RWPE2 (cell line): Measurements from ENCODE around the gene WDR44.
A peak's percentile ranks its signal among the peaks of the same experiment; 100 is the strongest.

Source experiments
- ATAC-seq: fragments of 200-7000 bp; cut with Tn5 transposase; 3 replicates; pipeline ENCODE4 v1.9.1; 2021; ENCODE audit warnings: low read depth
- DNase-seq: peaks from one replicate; pipeline ENCODE4 v3.0.0-alpha.2; 2020; ENCODE audit warnings: low spot score
- H3K27ac ChIP-seq: fragments of 450-650 bp; 2 replicates; pipeline ENCODE4 v1.5.1; 2017; ENCODE audit warnings: mild to moderate bottlenecking; ENCODE audit not compliant: poor library complexity, severe bottlenecking
- H3K27me3 ChIP-seq: fragments of 250-450 bp; sonication (Bioruptor Pico); 2 replicates; pipeline ENCODE4 v1.5.1; 2021; ENCODE audit warnings: mild to moderate bottlenecking, moderate library complexity; ENCODE audit not compliant: insufficient read depth, poor library complexity, severe bottlenecking
- H3K36me3 ChIP-seq: fragments of 250-450 bp; sonication (Bioruptor Pico); 2 replicates; pipeline ENCODE4 v1.5.1; 2020; ENCODE audit warnings: low read depth, mild to moderate bottlenecking, moderate library complexity
- H3K4me1 ChIP-seq: fragments of 250-450 bp; sonication (Bioruptor Pico); 2 replicates; pipeline ENCODE4 v1.5.1; 2021; ENCODE audit warnings: mild to moderate bottlenecking, moderate library complexity; ENCODE audit not compliant: insufficient read depth, poor library complexity, severe bottlenecking
- H3K4me3 ChIP-seq: fragments of 250-450 bp; sonication (Bioruptor Pico); 2 replicates; pipeline ENCODE4 v1.5.1; 2021; ENCODE audit warnings: mild to moderate bottlenecking, moderate library complexity; ENCODE audit not compliant: severe bottlenecking
- H3K9me3 ChIP-seq: fragments of 250-450 bp; sonication (Bioruptor Pico); 2 replicates; pipeline ENCODE4 v1.5.1; 2021; ENCODE audit warnings: mild to moderate bottlenecking, moderate library complexity; ENCODE audit not compliant: severe bottlenecking
- TF ChIP-seq, protein P1 (sequence below): fragments of 450-650 bp; IDR thresholded peaks from one replicate; pipeline ENCODE4 v1.5.1; 2017; ENCODE audit warnings: mild to moderate bottlenecking, moderate library complexity; ENCODE audit not compliant: poor library complexity, severe bottlenecking

WDR44 gene

GRCh38 chrX:118493016-118493415, 147.1 kb downstream of the WDR44 start:
- H3K4me3 ChIP-seq, result no peak overlapping the region
- no peak for DNase-seq
- no peaks in the 10 kb centered on the region for H3K27me3 ChIP-seq
- H3K4me1 ChIP-seq, result no peaks in the 10 kb centered on the region
- TF ChIP-seq, protein P1, sequence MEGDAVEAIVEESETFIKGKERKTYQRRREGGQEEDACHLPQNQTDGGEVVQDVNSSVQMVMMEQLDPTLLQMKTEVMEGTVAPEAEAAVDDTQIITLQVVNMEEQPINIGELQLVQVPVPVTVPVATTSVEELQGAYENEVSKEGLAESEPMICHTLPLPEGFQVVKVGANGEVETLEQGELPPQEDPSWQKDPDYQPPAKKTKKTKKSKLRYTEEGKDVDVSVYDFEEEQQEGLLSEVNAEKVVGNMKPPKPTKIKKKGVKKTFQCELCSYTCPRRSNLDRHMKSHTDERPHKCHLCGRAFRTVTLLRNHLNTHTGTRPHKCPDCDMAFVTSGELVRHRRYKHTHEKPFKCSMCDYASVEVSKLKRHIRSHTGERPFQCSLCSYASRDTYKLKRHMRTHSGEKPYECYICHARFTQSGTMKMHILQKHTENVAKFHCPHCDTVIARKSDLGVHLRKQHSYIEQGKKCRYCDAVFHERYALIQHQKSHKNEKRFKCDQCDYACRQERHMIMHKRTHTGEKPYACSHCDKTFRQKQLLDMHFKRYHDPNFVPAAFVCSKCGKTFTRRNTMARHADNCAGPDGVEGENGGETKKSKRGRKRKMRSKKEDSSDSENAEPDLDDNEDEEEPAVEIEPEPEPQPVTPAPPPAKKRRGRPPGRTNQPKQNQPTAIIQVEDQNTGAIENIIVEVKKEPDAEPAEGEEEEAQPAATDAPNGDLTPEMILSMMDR, result no peak
- no peaks in the 10 kb centered on the region for H3K9me3 ChIP-seq
- no peaks in the 10 kb centered on the region for H3K36me3 ChIP-seq
- no peak for ATAC-seq
- no peak overlapping the region for H3K27ac ChIP-seq

- H3K27ac ChIP-seq, result no peak overlapping the region
- no peaks in the 10 kb centered on the region for H3K4me1 ChIP-seq
- DNase-seq (no peak), ATAC-seq (no peak)
- no peaks in the 10 kb centered on the region for H3K36me3 ChIP-seq
- no peaks in the 10 kb centered on the region for H3K9me3 ChIP-seq
- no peaks in the 10 kb centered on the region for H3K27me3 ChIP-seq
- H3K4me3 ChIP-seq, result no peak overlapping the region
- TF ChIP-seq, protein P1, result no peak
These were observed 147.9 kb downstream of the WDR44 start for GRCh38 chrX:118493653-118494297.

DNA sequence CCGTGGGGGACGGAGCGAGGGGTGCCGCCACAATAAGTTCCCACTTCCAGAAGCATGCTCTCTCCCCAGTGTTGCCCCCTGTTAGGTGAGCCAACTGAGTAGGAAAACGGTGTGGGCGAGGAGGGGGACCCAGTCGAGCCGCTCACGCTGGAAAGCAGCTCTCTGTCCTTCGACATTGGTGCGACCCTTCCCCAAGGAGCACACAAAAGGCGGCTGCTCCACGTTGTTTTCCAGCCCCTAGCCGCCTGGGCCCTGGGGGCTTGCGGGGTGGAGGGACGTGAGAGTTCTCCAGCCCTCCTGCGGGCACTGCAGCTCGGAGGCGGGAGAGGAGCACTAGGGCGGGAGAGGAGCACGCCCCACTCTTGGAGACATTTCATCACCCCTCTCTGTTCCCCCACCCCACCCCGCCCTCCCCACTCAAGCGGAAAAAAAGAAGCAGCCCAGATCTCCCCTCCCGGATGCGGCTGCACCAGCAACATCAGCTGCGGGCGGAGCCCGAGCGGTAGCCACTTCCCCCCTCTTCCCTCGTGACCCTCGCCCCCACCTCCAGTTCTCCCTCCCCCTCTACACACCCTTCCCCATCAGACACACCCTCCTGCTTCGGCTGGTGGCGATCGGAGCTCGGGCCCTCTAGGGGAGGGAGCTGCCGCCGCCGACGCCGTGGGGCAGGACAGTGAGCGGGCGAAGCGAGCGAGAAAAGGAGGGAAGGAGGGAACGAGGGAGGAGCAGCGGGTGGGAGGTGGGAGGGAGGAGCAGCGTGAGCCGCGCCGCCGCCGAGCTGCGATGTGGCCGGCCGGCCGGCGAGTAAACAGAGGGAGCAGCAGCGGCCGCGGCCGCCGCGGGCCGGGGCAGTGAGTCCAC, 149.4 kb downstream of the WDR44 start, which contains the start of gene DOCK11:
Gene DOCK11, plus strand, starts transcription at position 755 of the 861 bp plus-strand sequence. CDS start 157 bp downstream, outside the sequence.
- Histone ChIP-seq H3K27ac (no peak within 1 kb of the TSS), H3K36me3 (no peaks in the 10 kb centered on the region), H3K9me3 (no peaks in the 10 kb centered on the region), H3K4me3 (peak within 1 kb of the TSS; percentile 49), H3K27me3 (no peaks in the 10 kb centered on the region), H3K4me1 (no peaks in the 10 kb centered on the region)
- TF ChIP-seq, protein P1, result no peak
- DNase-seq, result no peak
- peak; percentile 78 for ATAC-seq

- Histone ChIP-seq H3K4me1 (no peaks in the 10 kb centered on the region), H3K36me3 (no peaks in the 10 kb centered on the region), H3K4me3 (peak overlapping the region; percentile 49), H3K27me3 (no peaks in the 10 kb centered on the region), H3K9me3 (no peaks in the 10 kb centered on the region), H3K27ac (no peak overlapping the region)
- ATAC-seq (peak; percentile 45), DNase-seq (no peak)
- TF ChIP-seq, protein P1, result no peak
These were observed 150.3 kb downstream of the WDR44 start for GRCh38 chrX:118495958-118496762.
